Muscle layer of duodenum (tissue), 2 donors: Measurements from ENCODE around the gene NAV2.

Source experiments
- H3K27ac ChIP-seq: one replicate; pipeline ENCODE4 v1.7.0; 2013; ENCODE audit warnings: mild to moderate bottlenecking, low read length
- H3K27me3 ChIP-seq: one replicate; pipeline ENCODE4 v1.7.0; 2013; ENCODE audit warnings: low read depth, mild to moderate bottlenecking, control low read depth, low read length
- H3K36me3 ChIP-seq, 2 donors: one replicate each; pipeline ENCODE4 v1.7.0; 2013; ENCODE audit warnings: low read length in 2 of 2, control low read depth in 1 of 2, mild to moderate bottlenecking in 1 of 2; ENCODE audit not compliant: insufficient read depth in 2 of 2, control insufficient read depth in 1 of 2
- H3K4me1 ChIP-seq, 2 donors: one replicate each; pipeline ENCODE4 v1.7.0; 2013; ENCODE audit warnings: low read length in 2 of 2, mild to moderate bottlenecking in 2 of 2, control low read depth in 1 of 2, moderate library complexity in 1 of 2; ENCODE audit not compliant: insufficient read depth in 2 of 2, control insufficient read depth in 1 of 2
- H3K4me3 ChIP-seq, 2 donors: one replicate each; pipeline ENCODE4 v1.7.0; 2013; ENCODE audit warnings: low read length in 2 of 2, low read depth in 1 of 2, mild to moderate bottlenecking in 1 of 2
- H3K9me3 ChIP-seq, 2 donors: one replicate each; pipeline ENCODE4 v1.7.0; 2013; ENCODE audit warnings: low read length in 2 of 2, control low read depth in 1 of 2, mild to moderate bottlenecking in 1 of 2; ENCODE audit not compliant: control insufficient read depth in 1 of 2
- donor health status: healthy.

Gene NAV2, protein sequence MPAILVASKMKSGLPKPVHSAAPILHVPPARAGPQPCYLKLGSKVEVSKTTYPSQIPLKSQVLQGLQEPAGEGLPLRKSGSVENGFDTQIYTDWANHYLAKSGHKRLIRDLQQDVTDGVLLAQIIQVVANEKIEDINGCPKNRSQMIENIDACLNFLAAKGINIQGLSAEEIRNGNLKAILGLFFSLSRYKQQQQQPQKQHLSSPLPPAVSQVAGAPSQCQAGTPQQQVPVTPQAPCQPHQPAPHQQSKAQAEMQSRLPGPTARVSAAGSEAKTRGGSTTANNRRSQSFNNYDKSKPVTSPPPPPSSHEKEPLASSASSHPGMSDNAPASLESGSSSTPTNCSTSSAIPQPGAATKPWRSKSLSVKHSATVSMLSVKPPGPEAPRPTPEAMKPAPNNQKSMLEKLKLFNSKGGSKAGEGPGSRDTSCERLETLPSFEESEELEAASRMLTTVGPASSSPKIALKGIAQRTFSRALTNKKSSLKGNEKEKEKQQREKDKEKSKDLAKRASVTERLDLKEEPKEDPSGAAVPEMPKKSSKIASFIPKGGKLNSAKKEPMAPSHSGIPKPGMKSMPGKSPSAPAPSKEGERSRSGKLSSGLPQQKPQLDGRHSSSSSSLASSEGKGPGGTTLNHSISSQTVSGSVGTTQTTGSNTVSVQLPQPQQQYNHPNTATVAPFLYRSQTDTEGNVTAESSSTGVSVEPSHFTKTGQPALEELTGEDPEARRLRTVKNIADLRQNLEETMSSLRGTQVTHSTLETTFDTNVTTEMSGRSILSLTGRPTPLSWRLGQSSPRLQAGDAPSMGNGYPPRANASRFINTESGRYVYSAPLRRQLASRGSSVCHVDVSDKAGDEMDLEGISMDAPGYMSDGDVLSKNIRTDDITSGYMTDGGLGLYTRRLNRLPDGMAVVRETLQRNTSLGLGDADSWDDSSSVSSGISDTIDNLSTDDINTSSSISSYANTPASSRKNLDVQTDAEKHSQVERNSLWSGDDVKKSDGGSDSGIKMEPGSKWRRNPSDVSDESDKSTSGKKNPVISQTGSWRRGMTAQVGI (N-terminal part only)

DNA sequence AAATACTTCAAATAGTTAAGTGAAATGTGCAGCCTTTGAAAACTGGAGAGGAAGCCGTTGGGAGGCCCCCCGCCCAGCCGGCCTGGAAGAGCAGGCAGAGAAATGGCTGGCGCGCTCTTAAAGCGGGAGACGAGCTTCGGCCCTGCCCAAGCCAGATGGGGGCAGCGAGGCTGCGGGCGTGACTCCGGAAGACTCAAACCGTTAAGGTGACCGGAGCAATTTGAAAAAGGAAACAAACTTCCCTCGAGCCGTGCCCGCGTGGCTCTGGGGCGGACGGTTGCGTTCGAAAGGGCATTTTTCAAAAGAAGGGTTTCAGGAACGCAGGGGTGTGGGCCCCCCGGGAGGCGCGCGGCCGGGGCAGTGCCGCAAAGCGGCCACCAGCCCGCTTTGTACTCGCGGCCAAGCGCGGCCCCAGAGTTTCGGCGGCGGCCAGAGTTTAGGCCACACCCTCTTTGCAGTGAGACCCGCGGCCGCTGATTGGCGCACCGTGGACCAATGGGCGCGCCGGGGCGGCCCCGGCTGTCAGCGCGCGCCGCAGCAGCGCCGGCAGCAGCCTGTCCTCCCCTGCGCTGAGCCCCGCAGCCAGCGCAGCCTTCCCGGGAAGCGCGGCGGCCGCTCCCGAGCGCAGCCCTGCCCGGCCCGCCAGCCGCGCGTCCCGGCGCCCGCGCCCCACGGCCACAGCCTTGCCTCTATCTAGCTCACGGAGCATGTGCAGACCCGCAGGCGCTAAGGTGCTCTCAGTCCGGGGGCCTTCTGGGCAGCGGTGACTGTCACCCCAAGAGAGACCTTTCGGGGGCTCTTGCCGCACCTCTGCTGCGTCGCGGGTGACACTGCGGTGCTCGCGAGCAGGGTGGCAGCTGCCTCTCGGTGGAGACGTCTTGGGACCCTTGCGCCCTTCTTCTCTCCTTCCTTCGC lies at the start of gene NAV2:
NAV2 (plus strand) TSS at position 557 of the 915 bp plus-strand sequence. CDS start 859 bp downstream, outside the sequence.
- Histone ChIP-seq H3K4me3 (peak within 1 kb of the TSS; percentile 73 to 86), H3K27ac (peak within 1 kb of the TSS; percentile 95), H3K27me3 (peaks cover 11% of the 10 kb centered on the region), H3K4me1 (peaks cover 0 to 6% of the 10 kb centered on the region in 2 donors), H3K36me3 (no peaks in the 10 kb centered on the region), H3K9me3 (no peaks in the 10 kb centered on the region)

GRCh38 chr11:19663206-19663605 lies 49.4 kb upstream of the NAV2 start:
- Histone ChIP-seq H3K27ac (no peak overlapping the region), H3K9me3 (no peaks in the 10 kb centered on the region), H3K4me3 (no peak overlapping the region), H3K27me3 (no peaks in the 10 kb centered on the region), H3K4me1 (peaks cover 0 to 14% of the 10 kb centered on the region in 2 donors), H3K36me3 (no peaks in the 10 kb centered on the region)

DNA sequence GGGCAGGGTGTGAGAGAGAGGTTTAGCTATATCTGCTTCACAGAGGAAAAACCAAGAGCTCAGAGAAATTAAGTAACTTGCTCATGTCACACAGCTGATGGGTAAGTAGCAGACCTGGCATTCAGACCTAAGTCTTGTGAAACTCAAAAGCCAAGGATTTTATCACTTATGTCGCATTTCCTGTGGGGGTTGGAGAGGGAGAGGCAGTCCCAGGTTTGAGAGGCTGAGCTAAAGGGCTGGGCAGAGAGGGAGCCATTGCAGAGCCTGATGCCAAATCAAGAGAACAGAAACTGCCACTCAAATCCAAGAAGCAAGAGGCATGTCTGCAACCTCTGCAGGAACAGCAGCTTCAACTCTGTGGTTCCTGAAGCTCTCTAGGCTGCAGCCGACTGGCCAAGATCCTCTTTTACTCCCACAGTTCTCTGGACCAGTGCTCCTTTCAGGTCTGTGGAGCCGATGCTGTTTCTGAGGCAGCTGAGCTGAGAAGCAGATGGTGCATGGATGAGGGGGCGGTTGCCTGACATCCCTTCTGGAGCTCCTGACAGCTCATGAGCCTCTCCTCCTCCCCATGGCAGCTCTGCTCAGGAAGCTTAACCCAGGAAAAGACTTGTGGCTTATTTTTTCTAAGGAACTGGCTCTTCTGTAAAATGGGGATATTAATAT lies 47.6 kb upstream of the NAV2 start:
- H3K4me1 ChIP-seq, result peaks cover 0 to 7% of the 10 kb centered on the region in 2 donors
- H3K27ac ChIP-seq, result no peak overlapping the region
- H3K27me3 ChIP-seq, result no peaks in the 10 kb centered on the region
- no peak overlapping the region for H3K4me3 ChIP-seq
- no peaks in the 10 kb centered on the region for H3K36me3 ChIP-seq
- H3K9me3 ChIP-seq, result no peaks in the 10 kb centered on the region

DNA sequence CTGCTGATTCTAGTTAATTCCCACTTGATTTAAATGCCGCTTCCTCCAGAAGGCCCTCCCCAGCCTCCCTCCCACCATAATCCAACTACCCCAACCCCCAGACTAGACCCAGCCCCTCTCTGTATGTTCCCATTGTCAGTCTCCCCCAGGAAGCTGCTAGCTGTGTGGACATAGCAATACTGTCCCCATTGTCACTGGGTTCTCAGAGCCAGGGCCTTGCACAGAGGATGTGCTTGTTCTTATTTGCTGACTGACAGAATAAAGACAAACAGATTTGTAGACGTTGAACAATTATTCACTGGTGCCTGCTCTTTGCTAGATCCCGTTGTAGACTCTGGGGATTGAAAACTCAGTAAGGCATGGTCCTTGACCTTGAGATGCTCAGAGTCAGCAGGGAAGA lies 45.7 kb upstream of the NAV2 start:
- Histone ChIP-seq H3K4me3 (no peak overlapping the region), H3K4me1 (peaks cover 0 to 19% of the 10 kb centered on the region in 2 donors), H3K9me3 (no peaks in the 10 kb centered on the region), H3K36me3 (no peaks in the 10 kb centered on the region), H3K27ac (no peak overlapping the region), H3K27me3 (no peaks in the 10 kb centered on the region)

DNA sequence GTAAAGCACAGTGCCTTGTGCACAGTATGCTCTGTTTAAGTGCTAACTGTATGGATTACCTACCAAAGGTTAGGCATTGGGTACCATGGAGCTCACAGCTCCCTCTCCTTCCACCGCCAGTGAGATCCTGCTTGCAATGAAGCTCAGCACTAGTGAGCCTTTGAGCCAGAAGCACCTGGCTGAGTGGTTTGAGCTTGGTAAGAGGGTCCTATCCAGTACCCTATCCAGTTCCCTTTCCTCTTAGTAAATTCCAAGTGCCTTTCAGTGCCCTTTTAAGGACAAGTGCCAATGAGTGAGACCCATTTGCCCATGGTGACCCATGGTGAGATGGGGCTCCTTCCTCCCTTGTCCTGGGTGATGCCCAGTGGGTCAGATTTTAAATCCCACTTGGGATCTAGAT lies 43.1 kb upstream of the NAV2 start:
- Histone ChIP-seq H3K27me3 (no peaks in the 10 kb centered on the region), H3K9me3 (no peaks in the 10 kb centered on the region), H3K36me3 (no peaks in the 10 kb centered on the region), H3K4me3 (no peak overlapping the region), H3K27ac (no peak overlapping the region), H3K4me1 (peaks cover 0 to 19% of the 10 kb centered on the region in 2 donors)

GRCh38 chr11:19670030-19670791 lies 42.4 kb upstream of the NAV2 start:
- Histone ChIP-seq H3K4me3 (no peak overlapping the region), H3K27ac (no peak overlapping the region), H3K4me1 (peaks cover 0 to 21% of the 10 kb centered on the region in 2 donors), H3K9me3 (no peaks in the 10 kb centered on the region), H3K36me3 (no peaks in the 10 kb centered on the region), H3K27me3 (no peaks in the 10 kb centered on the region)

DNA sequence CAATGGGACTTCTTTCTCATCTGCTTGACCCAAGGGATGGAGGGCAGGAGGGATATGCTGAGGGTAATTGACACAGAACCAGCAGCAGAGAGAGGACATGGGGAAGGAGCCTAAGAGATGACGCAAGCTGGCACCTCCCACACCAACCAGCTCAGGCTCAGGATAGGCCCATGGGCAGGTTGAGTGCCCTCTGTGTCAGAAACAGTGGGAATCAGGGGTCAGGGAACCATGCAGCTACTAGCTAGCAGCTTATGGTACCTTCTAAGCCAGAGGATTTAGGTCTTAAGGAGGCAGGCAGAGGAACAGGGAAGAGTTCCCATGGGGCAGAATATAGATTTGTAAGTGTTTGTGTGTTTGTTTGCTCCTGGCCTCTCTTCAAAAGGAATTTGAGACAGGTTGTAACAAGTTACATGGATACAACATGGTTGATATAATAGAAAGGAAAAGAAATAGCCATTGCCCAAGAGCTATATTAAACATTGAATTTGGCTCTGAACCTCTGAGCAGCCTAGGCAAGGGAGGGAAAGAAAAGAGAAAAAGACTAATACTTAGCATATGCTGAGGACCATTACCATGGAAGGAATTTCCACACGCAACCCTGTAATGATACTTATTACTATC lies 39.9 kb upstream of the NAV2 start:
- Histone ChIP-seq H3K27me3 (no peaks in the 10 kb centered on the region), H3K4me1 (peaks cover 0 to 30% of the 10 kb centered on the region in 2 donors), H3K27ac (peak overlapping the region; percentile 83), H3K36me3 (no peaks in the 10 kb centered on the region), H3K9me3 (no peaks in the 10 kb centered on the region), H3K4me3 (no peak overlapping the region)

DNA sequence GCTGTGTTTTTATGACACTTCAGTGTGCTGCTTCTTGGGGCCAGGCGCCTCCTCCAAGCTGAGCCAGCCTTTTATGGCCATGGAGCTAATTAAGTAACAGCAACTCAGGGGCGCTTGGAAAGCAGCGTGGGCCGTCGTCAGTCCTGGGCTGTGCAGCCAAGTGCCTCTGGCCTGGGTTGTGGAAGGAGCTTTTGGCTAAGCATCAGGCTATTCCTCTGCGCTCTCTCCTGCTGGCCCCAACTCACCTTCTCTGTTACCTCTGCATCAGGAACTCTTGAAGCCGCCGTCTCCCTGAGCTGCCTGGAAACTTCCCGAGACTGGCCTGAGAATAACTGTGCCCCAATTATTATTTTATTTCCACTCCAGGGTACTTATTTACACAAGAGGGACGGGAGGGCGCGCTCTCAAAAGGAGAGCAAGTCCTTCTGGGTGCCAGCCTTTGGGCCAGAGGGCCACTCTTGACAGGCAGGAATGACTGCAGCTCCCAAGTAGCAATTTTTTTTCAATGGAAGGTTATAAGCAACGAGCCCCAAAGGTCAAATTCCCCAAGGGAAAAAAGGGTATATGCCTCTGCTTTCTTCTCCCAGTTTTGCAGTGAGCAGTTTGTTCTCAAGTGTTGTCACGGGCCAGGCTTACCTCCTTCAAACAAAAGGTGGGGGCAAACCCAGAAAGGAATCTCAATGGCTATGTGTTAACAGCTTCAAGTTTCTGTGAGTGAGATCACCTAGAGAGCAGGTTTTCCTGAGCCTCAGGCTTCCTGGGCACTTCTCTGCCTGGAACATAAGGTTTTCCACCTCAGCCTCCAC lies 38.5 kb upstream of the NAV2 start:
- Histone ChIP-seq H3K36me3 (no peaks in the 10 kb centered on the region), H3K4me3 (no peak overlapping the region), H3K9me3 (no peaks in the 10 kb centered on the region), H3K4me1 (peaks cover 0 to 33% of the 10 kb centered on the region in 2 donors), H3K27ac (peak overlapping the region; percentile 83), H3K27me3 (no peaks in the 10 kb centered on the region)

GRCh38 chr11:19674836-19675235 lies 37.8 kb upstream of the NAV2 start:
- Histone ChIP-seq H3K9me3 (no peaks in the 10 kb centered on the region), H3K4me1 (peaks cover 0 to 33% of the 10 kb centered on the region in 2 donors), H3K27me3 (no peaks in the 10 kb centered on the region), H3K36me3 (no peaks in the 10 kb centered on the region), H3K4me3 (no peak overlapping the region), H3K27ac (peak overlapping the region; percentile 83)
